ENCODE measurements around the gene LRFN2.

- TF ChIP-seq CTCF (IDR thresholded peaks at IDR 0.05) (no peak), POLR2AphosphoS5 (IDR thresholded peaks at IDR 0.05) (no peak)
These were observed 206.9 kb downstream of the LRFN2 start for GRCh38 chr6:40380271-40380670.

Data from breast epithelium (tissue), 3 donors.